Stimulated activated CD8-positive, alpha-beta memory T cell treated with anti-CD3 and anti-CD28 coated beads, Interleukin-12 subunit alpha, Interleukin-12 subunit beta, amount 100 ng/mL, for 24 hours (primary cell): ENCODE results near the gene HTD2.

Experiments used
- DNase-seq: peaks from one replicate; pipeline ENCODE4 v3.0.0-alpha.2; 2020; ENCODE audit errors: extremely low read depth

Gene HTD2

GRCh38 chr3:58292866-58293265 lies 13.5 kb upstream of the HTD2 start:
- DNase-seq: no peak

GRCh38 chr3:58293516-58293915 lies 12.8 kb upstream of the HTD2 start:
- no peak for DNase-seq

GRCh38 chr3:58296269-58296668 lies 10.1 kb upstream of the HTD2 start:
- DNase-seq: no peak

GRCh38 chr3:58296843-58297242 lies 9.5 kb upstream of the HTD2 start:
- DNase-seq: no peak

GRCh38 chr3:58298190-58298589 lies 8.1 kb upstream of the HTD2 start:
- DNase-seq: no peak

- no peak for DNase-seq
Observed at GRCh38 chr3:58299075-58299474, 7.2 kb upstream of the HTD2 start.

GRCh38 chr3:58299839-58300516 lies 6.3 kb upstream of the HTD2 start:
- no peak for DNase-seq

GRCh38 chr3:58307639-58308215 lies 1.4 kb downstream of the HTD2 start:
- no peak for DNase-seq

GRCh38 chr3:58308728-58309127 lies 2.4 kb downstream of the HTD2 start:
- no peak for DNase-seq

- DNase-seq: no peak
Observed at GRCh38 chr3:58317811-58318210, 11.5 kb downstream of the HTD2 start.

GRCh38 chr3:58321791-58322190 lies 15.5 kb downstream of the HTD2 start:
- no peak for DNase-seq

GRCh38 chr3:58322793-58323192 lies 16.5 kb downstream of the HTD2 start:
- no peak for DNase-seq

GRCh38 chr3:58323529-58324390 lies 17.4 kb downstream of the HTD2 start:
- DNase-seq: no peak

- DNase-seq: no peak
Observed at GRCh38 chr3:58324391-58325390, 18.4 kb downstream of the HTD2 start.

- DNase-seq: no peak
Observed at GRCh38 chr3:58325525-58325992, 19.2 kb downstream of the HTD2 start.

GRCh38 chr3:58326267-58326900 lies 20.1 kb downstream of the HTD2 start:
- no peak for DNase-seq

- DNase-seq: no peak
Observed at GRCh38 chr3:58329150-58329921, 23.0 kb downstream of the HTD2 start.

GRCh38 chr3:58329922-58330413 lies 23.6 kb downstream of the HTD2 start:
- no peak for DNase-seq

- no peak for DNase-seq
Observed at GRCh38 chr3:58331593-58332152, 25.4 kb downstream of the HTD2 start.
